GM21515 (cell line): ENCODE results near the gene PSMB5.

Experiments
- ATAC-seq: cut with Tn5 transposase; IDR thresholded peaks from one replicate; pipeline ENCODE4 v1.9.1; 2021; ENCODE audit not compliant: unreplicated experiment

The PSMB5 gene

GRCh38 chr14:22995889-22996625 lies 38.6 kb downstream of the PSMB5 start:
- ATAC-seq, result no peak

GRCh38 chr14:22994762-22995275 lies 39.9 kb downstream of the PSMB5 start:
- ATAC-seq, result no peak

GRCh38 chr14:22993517-22993916 lies 41.2 kb downstream of the PSMB5 start:
- ATAC-seq, result no peak

GRCh38 chr14:22991852-22992251 lies 42.8 kb downstream of the PSMB5 start:
- ATAC-seq, result no peak

- ATAC-seq, result no peak
These were observed 47.4 kb downstream of the PSMB5 start for GRCh38 chr14:22987291-22987690.

GRCh38 chr14:22986508-22987054 lies 48.1 kb downstream of the PSMB5 start:
- no peak for ATAC-seq

- no peak for ATAC-seq
These were observed 48.7 kb downstream of the PSMB5 start for GRCh38 chr14:22985894-22986507.

GRCh38 chr14:22984959-22985658 lies 49.6 kb downstream of the PSMB5 start:
- ATAC-seq, result no peak

GRCh38 chr14:22982477-22983245 lies 52.0 kb downstream of the PSMB5 start, which contains the start of gene AJUBA:
TSS of gene AJUBA (minus strand) at chr14:22982551. CDS start at chr14:22982266, 285 bp downstream.
- ATAC-seq, result no peak

- ATAC-seq, result no peak
These were observed 52.7 kb downstream of the PSMB5 start for GRCh38 chr14:22981876-22982476.

GRCh38 chr14:22981090-22981875 lies 53.4 kb downstream of the PSMB5 start:
- ATAC-seq, result no peak

- no peak for ATAC-seq
These were observed 54.0 kb downstream of the PSMB5 start for GRCh38 chr14:22980672-22981089.

- ATAC-seq, result no peak
These were observed 54.8 kb downstream of the PSMB5 start for GRCh38 chr14:22979748-22980392.

- no peak for ATAC-seq
These were observed 55.6 kb downstream of the PSMB5 start for GRCh38 chr14:22978981-22979671.

GRCh38 chr14:22978487-22978837 lies 56.2 kb downstream of the PSMB5 start:
- no peak for ATAC-seq

GRCh38 chr14:22977684-22978486 lies 56.8 kb downstream of the PSMB5 start:
- ATAC-seq, result no peak

- ATAC-seq, result no peak
These were observed 57.3 kb downstream of the PSMB5 start for GRCh38 chr14:22977434-22977683.
